OCI-LY3 (cell line): ENCODE data around the gene CEP350.
A peak's percentile ranks its signal among the peaks of the same experiment; 100 is the strongest.

Source experiments
- H2AFZ ChIP-seq: fragments of 200-600, 300-600 bp; shearing (Covaris generic); 2 replicates; pipeline ENCODE4 v1.6.0; 2014; ENCODE audit warnings: antibody characterized with exemption, low read depth, low read length
- H3K27ac ChIP-seq: fragments of 200-600, 300-600 bp; sonication (generic); 2 replicates; pipeline ENCODE4 v1.5.1; 2014; ENCODE audit warnings: mild to moderate bottlenecking, low read length, moderate library complexity, mixed read lengths
- H3K27me3 ChIP-seq: fragments of 200-600, 300-600 bp; sonication (generic); 2 replicates; pipeline ENCODE4 v1.6.1; 2014; ENCODE audit warnings: low read depth, low read length, mixed read lengths
- H3K36me3 ChIP-seq: fragments of 200-600, 300-600 bp; sonication (generic); replicated peaks from 2 replicates; pipeline ENCODE3; 2014; ENCODE audit warnings: low read depth, low read length, mixed read lengths
- H3K4me1 ChIP-seq: fragments of 300-600, 200-600 bp; sonication (generic); 2 replicates; pipeline ENCODE4 v1.6.1; 2014; ENCODE audit warnings: low read length, mixed read lengths
- H3K4me2 ChIP-seq: fragments of 200-600, 300-600 bp; sonication (generic); 2 replicates; pipeline ENCODE4 v1.6.1; 2014; ENCODE audit warnings: low read length, mixed read lengths
- H3K4me3 ChIP-seq: fragments of 300-600, 200-600 bp; sonication (generic); 2 replicates; pipeline ENCODE4 v1.5.1; 2014; ENCODE audit warnings: antibody characterized with exemption, mild to moderate bottlenecking, low read length, moderate library complexity
- H3K79me2 ChIP-seq: fragments of 300-600, 200-600 bp; shearing (Covaris generic); 2 replicates; pipeline ENCODE4 v1.6.1; 2014; ENCODE audit warnings: mild to moderate bottlenecking, low read length, mixed read lengths
- H3K9ac ChIP-seq: fragments of 300-600, 200-600 bp; shearing (Covaris generic); 2 replicates; pipeline ENCODE4 v1.6.0; 2014; ENCODE audit warnings: mild to moderate bottlenecking, low read length, moderate library complexity
- H3K9me3 ChIP-seq: fragments of 200-600, 300-600 bp; shearing (Covaris generic); 2 replicates; pipeline ENCODE4 v1.6.1; 2014; ENCODE audit warnings: low read length, mixed read lengths; ENCODE audit not compliant: insufficient read depth
- H4K20me1 ChIP-seq: fragments of 200-600, 300-600 bp; sonication (generic); 2 replicates; pipeline ENCODE4 v1.6.1; 2016; ENCODE audit warnings: low read length, mixed read lengths; ENCODE audit not compliant: insufficient read depth
- CTCF ChIP-seq: fragments of 200-600, 300-600 bp; sonication (generic); IDR thresholded peaks from 2 replicates; pipeline ENCODE4 v1.5.1; 2014; ENCODE audit warnings: antibody characterized with exemption, low read length, low read depth
- EZH2phosphoT487 ChIP-seq: fragments of 200-600 bp; shearing (Covaris generic); IDR thresholded peaks from 2 replicates; pipeline ENCODE4 v1.6.1; 2018; ENCODE audit warnings: antibody characterized with exemption, mixed run types, low read depth

CEP350 gene

GRCh38 chr1:179971563-179972496 is 17.2 kb downstream of the CEP350 start:
- no peak for TF ChIP-seq CTCF
- TF ChIP-seq EZH2phosphoT487, result no peak

GRCh38 chr1:179973198-179974110 is 18.8 kb downstream of the CEP350 start:
- peaks cover 9% of the 10 kb centered on the region for H3K4me1 ChIP-seq
- peaks cover 86% of the 10 kb centered on the region for H3K79me2 ChIP-seq
- peak; percentile 40 for TF ChIP-seq CTCF
- no peak for TF ChIP-seq EZH2phosphoT487
- no peak overlapping the region for H3K4me3 ChIP-seq
- no peaks in the 10 kb centered on the region for H3K9me3 ChIP-seq
- no peak overlapping the region for H2AFZ ChIP-seq
- no peak overlapping the region for H3K9ac ChIP-seq
- H3K36me3 ChIP-seq, result no peaks in the 10 kb centered on the region
- H3K27me3 ChIP-seq, result no peaks in the 10 kb centered on the region
- H4K20me1 ChIP-seq, result peaks cover 63% of the 10 kb centered on the region
- H3K27ac ChIP-seq, result no peak overlapping the region
- peak overlapping the region; percentile 8; the same call in 1 of the 2 replicates for H3K4me2 ChIP-seq

More at GRCh38 chr1:179971563-179972496, 17.2 kb downstream of the CEP350 start:
- Histone ChIP-seq H3K36me3 (no peaks in the 10 kb centered on the region), H3K4me2 (no peak overlapping the region), H3K4me3 (no peak overlapping the region), H3K79me2 (peaks cover 91% of the 10 kb centered on the region), H3K27me3 (no peaks in the 10 kb centered on the region), H4K20me1 (peaks cover 57% of the 10 kb centered on the region), H3K9ac (no peak overlapping the region), H3K9me3 (no peaks in the 10 kb centered on the region), H2AFZ (no peak overlapping the region), H3K4me1 (peaks cover 9% of the 10 kb centered on the region), H3K27ac (no peak overlapping the region)

GRCh38 chr1:179976970-179977651 is 22.5 kb downstream of the CEP350 start:
- no peaks in the 10 kb centered on the region for H3K9me3 ChIP-seq
- no peak for TF ChIP-seq EZH2phosphoT487
- no peak for TF ChIP-seq CTCF
- H3K27ac ChIP-seq, result no peak overlapping the region
- H3K36me3 ChIP-seq, result no peaks in the 10 kb centered on the region
- H3K4me1 ChIP-seq, result peaks cover 9% of the 10 kb centered on the region
- H3K9ac ChIP-seq, result no peak overlapping the region
- H3K79me2 ChIP-seq, result peaks cover 87% of the 10 kb centered on the region
- no peak overlapping the region for H3K4me3 ChIP-seq
- H2AFZ ChIP-seq, result no peak overlapping the region
- peaks cover 56% of the 10 kb centered on the region for H4K20me1 ChIP-seq
- H3K4me2 ChIP-seq, result no peak overlapping the region
- no peaks in the 10 kb centered on the region for H3K27me3 ChIP-seq
